Keratinocyte (primary cell): Measurements from ENCODE around the gene CABP2. TPM values are rescaled to one million over a fixed set of nuclear protein-coding genes. Genes with fewer than 3 reads are reported as not detected.

Source experiments
- DNase-seq: peaks from one replicate; pipeline ENCODE4 v3.0.0-alpha.2; 2011; ENCODE audit warnings: low read depth, missing footprints, low spot score
- FAIRE-seq: peaks from 2 replicates; lab custom pipeline; 2011; peaks lifted over from hg19 to GRCh38; lab: Jason Lieb, UNC
- H2AFZ ChIP-seq: 2 replicates; pipeline ENCODE4 v1.6.0; 2012; ENCODE audit warnings: low read length, control low read depth, inconsistent platforms; ENCODE audit not compliant: control insufficient read depth
- H3K27ac ChIP-seq: 2 replicates; pipeline ENCODE4 v1.5.1; 2011; ENCODE audit warnings: low read length; ENCODE audit not compliant: control insufficient read depth, insufficient read depth
- H3K27me3 ChIP-seq: 3 replicates; pipeline ENCODE4 v1.6.0; 2011; ENCODE audit warnings: low read length; ENCODE audit not compliant: control insufficient read depth, insufficient read depth; ENCODE audit errors: extremely low read depth
- H3K36me3 ChIP-seq, 2 experiments: 2 replicates in 1 of 2; 3 replicates in 1 of 2; pipeline ENCODE4 v1.5.1; 2011; ENCODE audit warnings: low read length in 2 of 2, mild to moderate bottlenecking in 1 of 2; ENCODE audit not compliant: control insufficient read depth in 2 of 2, insufficient read depth in 2 of 2; ENCODE audit errors: extremely low read depth in 1 of 2
- H3K4me1 ChIP-seq: 3 replicates; pipeline ENCODE4 v1.5.1; 2011; ENCODE audit warnings: low read length; ENCODE audit not compliant: control insufficient read depth, insufficient read depth; ENCODE audit errors: extremely low read depth
- H3K4me2 ChIP-seq: 3 replicates; pipeline ENCODE4 v1.6.0; 2011; ENCODE audit warnings: low read depth, low read length; ENCODE audit not compliant: control insufficient read depth, insufficient read depth; ENCODE audit errors: extremely low read depth
- H3K4me3 ChIP-seq, 3 experiments: fragments of 200-600 bp in 1 of 3; sonication (generic) in 1 of 3; 2 replicates in 2 of 3; 3 replicates in 1 of 3; pipeline ENCODE4 v1.5.1; 2011 to 2016; ENCODE audit warnings: low read length in 3 of 3, mild to moderate bottlenecking in 3 of 3, control low read depth in 2 of 3, inconsistent platforms in 1 of 3, low read depth in 1 of 3, mixed read lengths in 1 of 3, mixed run types in 1 of 3, moderate library complexity in 1 of 3; ENCODE audit not compliant: control insufficient read depth in 2 of 3, insufficient read depth in 2 of 3; ENCODE audit errors: extremely low read depth in 1 of 3
- H3K79me2 ChIP-seq: 2 replicates; pipeline ENCODE4 v1.6.0; 2012; ENCODE audit warnings: low read length; ENCODE audit not compliant: control insufficient read depth, insufficient read depth
- H3K9ac ChIP-seq: 3 replicates; pipeline ENCODE4 v1.6.0; 2011; ENCODE audit warnings: low read length; ENCODE audit not compliant: control insufficient read depth, insufficient read depth; ENCODE audit errors: extremely low read depth
- H3K9me1 ChIP-seq: 3 replicates; pipeline ENCODE4 v1.6.0; 2011; ENCODE audit warnings: low read length; ENCODE audit not compliant: control insufficient read depth, insufficient read depth; ENCODE audit errors: extremely low read depth
- H3K9me3 ChIP-seq: 2 replicates; pipeline ENCODE4 v1.5.1; 2012; ENCODE audit warnings: low read depth, low read length; ENCODE audit not compliant: control insufficient read depth
- H4K20me1 ChIP-seq: 3 replicates; pipeline ENCODE4 v1.6.0; 2011; ENCODE audit warnings: low read length; ENCODE audit not compliant: control insufficient read depth, insufficient read depth; ENCODE audit errors: extremely low read depth
- EZH2 ChIP-seq: IDR thresholded peaks from one replicate; pipeline ENCODE4 v1.6.1; 2012; ENCODE audit warnings: inconsistent platforms, mild to moderate bottlenecking, low read length, moderate library complexity
- dilution Hi-C: fragments of 300-500 bp; cut with MboI; formaldehyde crosslinking; loops from one replicate; pipeline ENCODE4 v1.7.0; 2020; ENCODE audit warnings: low sequenced_read_pairs; ENCODE audit not compliant: extremely low pct_ligation_motif_present
- polyA plus RNA-seq, 5 experiments: library from polyadenylated mRNA; depleted of rRNA in 3 of 5; stranded (reverse) in 3 of 5; stranded (forward) in 1 of 5; unstranded in 1 of 5; fragments of >200 nt; gene quantifications; 1 replicate in 1 of 5; 2 replicates in 3 of 5; 3 replicates in 1 of 5; pipeline versions ENCODE4 v1.2.1 to v1.2.3, GENCODE V29; 2011 to 2012; ENCODE audit warnings: missing spikeins in 2 of 5, low read depth in 1 of 5, low replicate concordance in 1 of 5
- TF ChIP-seq, protein P1 (sequence below), 3 experiments: IDR thresholded peaks in 1 of 3; conservative IDR thresholded peaks in 1 of 3; optimal IDR thresholded peaks in 1 of 3; 2 replicates in 2 of 3; 3 replicates in 1 of 3; pipeline versions ENCODE3 to v1.5.1; 2011; ENCODE audit warnings: low read length in 3 of 3, mild to moderate bottlenecking in 3 of 3, moderate library complexity in 2 of 3, control low read depth in 1 of 3, inconsistent platforms in 1 of 3; ENCODE audit not compliant: insufficient read depth in 2 of 3; ENCODE audit errors: extremely low read depth in 1 of 3

The CABP2 gene
- polyA plus RNA-seq, 1 donor (not counting 4 experiments of a cell fraction or from before 2014, with no cell fraction given), result not detected

GRCh38 chr11:67501854-67502253, 21.4 kb downstream of the CABP2 start:
- no peak overlapping the region for H2AFZ ChIP-seq
- dilution Hi-C loops, result no loop called here
- no peaks in the 10 kb centered on the region for H4K20me1 ChIP-seq
- peaks cover 15% of the 10 kb centered on the region for H3K4me1 ChIP-seq
- no peaks in the 10 kb centered on the region for H3K9me1 ChIP-seq
- no peak overlapping the region for H3K4me2 ChIP-seq
- FAIRE-seq, result no peak
- H3K79me2 ChIP-seq, result peaks cover 14% of the 10 kb centered on the region
- no peaks in the 10 kb centered on the region for H3K9me3 ChIP-seq
- H3K27ac ChIP-seq, result no peak overlapping the region
- H3K27me3 ChIP-seq, result no peaks in the 10 kb centered on the region
- no peak overlapping the region for H3K4me3 ChIP-seq
- DNase-seq, result no peak
- H3K36me3 ChIP-seq, result peaks cover 9 to 18% of the 10 kb centered on the region in 2 experiments
- TF ChIP-seq, protein P1, sequence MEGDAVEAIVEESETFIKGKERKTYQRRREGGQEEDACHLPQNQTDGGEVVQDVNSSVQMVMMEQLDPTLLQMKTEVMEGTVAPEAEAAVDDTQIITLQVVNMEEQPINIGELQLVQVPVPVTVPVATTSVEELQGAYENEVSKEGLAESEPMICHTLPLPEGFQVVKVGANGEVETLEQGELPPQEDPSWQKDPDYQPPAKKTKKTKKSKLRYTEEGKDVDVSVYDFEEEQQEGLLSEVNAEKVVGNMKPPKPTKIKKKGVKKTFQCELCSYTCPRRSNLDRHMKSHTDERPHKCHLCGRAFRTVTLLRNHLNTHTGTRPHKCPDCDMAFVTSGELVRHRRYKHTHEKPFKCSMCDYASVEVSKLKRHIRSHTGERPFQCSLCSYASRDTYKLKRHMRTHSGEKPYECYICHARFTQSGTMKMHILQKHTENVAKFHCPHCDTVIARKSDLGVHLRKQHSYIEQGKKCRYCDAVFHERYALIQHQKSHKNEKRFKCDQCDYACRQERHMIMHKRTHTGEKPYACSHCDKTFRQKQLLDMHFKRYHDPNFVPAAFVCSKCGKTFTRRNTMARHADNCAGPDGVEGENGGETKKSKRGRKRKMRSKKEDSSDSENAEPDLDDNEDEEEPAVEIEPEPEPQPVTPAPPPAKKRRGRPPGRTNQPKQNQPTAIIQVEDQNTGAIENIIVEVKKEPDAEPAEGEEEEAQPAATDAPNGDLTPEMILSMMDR (optimal IDR thresholded peaks at IDR 0.05 in 1 of 3, IDR thresholded peaks at IDR 0.05 in 1 of 3, conservative IDR thresholded peaks at IDR 0.05 in 1 of 3; ENCODE audit: extremely low read depth in 1 of 3, insufficient read depth in 2 of 3, low read length in 3 of 3), result no peak
- TF ChIP-seq EZH2, result no peak
- H3K9ac ChIP-seq, result no peak overlapping the region

GRCh38 chr11:67500831-67501715, 22.2 kb downstream of the CABP2 start:
- no peak for FAIRE-seq
- no peak overlapping the region for H3K4me2 ChIP-seq

More at GRCh38 chr11:67500831-67501715, 22.2 kb downstream of the CABP2 start:
- Histone ChIP-seq H3K9me1 (no peaks in the 10 kb centered on the region), H3K27me3 (no peaks in the 10 kb centered on the region), H3K79me2 (peaks cover 8% of the 10 kb centered on the region), H3K9ac (no peak overlapping the region), H3K4me1 (peaks cover 7% of the 10 kb centered on the region), H3K9me3 (no peaks in the 10 kb centered on the region), H3K4me3 (no peak overlapping the region), H3K36me3 (peaks cover 9 to 20% of the 10 kb centered on the region in 2 experiments), H4K20me1 (no peaks in the 10 kb centered on the region), H2AFZ (no peak overlapping the region), H3K27ac (no peak overlapping the region)
- DNase-seq, result no peak
- no peak for TF ChIP-seq EZH2
- TF ChIP-seq, protein P1 (optimal IDR thresholded peaks at IDR 0.05 in 1 of 3, IDR thresholded peaks at IDR 0.05 in 1 of 3, conservative IDR thresholded peaks at IDR 0.05 in 1 of 3; ENCODE audit: extremely low read depth in 1 of 3, insufficient read depth in 2 of 3, low read length in 3 of 3), result no peak
- dilution Hi-C loops, result no loop called here
